Measurements from ENCODE around the gene DKC1. TPM values are rescaled to one million over a fixed set of nuclear protein-coding genes. Genes with fewer than 3 reads are reported as not detected.

DKC1 gene
- total RNA-seq, 2 experiments from 2014 or later, result 67.7 to 138 TPM

- peaks cover 82% of the 10 kb centered on the region for H3K36me3 ChIP-seq (ENCODE audit: insufficient read depth, low read length)
- no peak for TF ChIP-seq EZH2phosphoT487 (IDR thresholded peaks at IDR 0.05; ENCODE audit: borderline replicate concordance, low read depth, low read length)
- CTCF ChIA-PET (ENCODE audit: unreplicated experiment), result no interaction called here
- no peak overlapping the region for H3K27ac ChIP-seq (ENCODE audit: low read depth, low read length, poor library complexity, severe bottlenecking)
- DNase-seq (ENCODE audit: low spot score), result no peak
- no peaks in the 10 kb centered on the region for H3K9me2 ChIP-seq (ENCODE audit: insufficient read depth, low read length)
- no peaks in the 10 kb centered on the region for H3K79me2 ChIP-seq (ENCODE audit: insufficient read depth, low read depth, low read length)
- H4K20me1 ChIP-seq (ENCODE audit: insufficient read depth, low read length), result no peaks in the 10 kb centered on the region
- intact Hi-C loops (cut with micrococcal nuclease; ENCODE audit: unreplicated experiment), result no loop called here
- H3K9me3 ChIP-seq (ENCODE audit: low read length), result no peaks in the 10 kb centered on the region
- no TSS peak for BruUV-seq (replicated peaks)
- no peak overlapping the region for H3K4me3 ChIP-seq (ENCODE audit: low read depth, low read length, poor library complexity, severe bottlenecking)
- POLR2A ChIA-PET, result no interaction called here
- H3K4me1 ChIP-seq (ENCODE audit: insufficient read depth, low read length, poor library complexity, severe bottlenecking), result no peaks in the 10 kb centered on the region
- no peak overlapping the region for H3K4me2 ChIP-seq (ENCODE audit: low read length)
- H2AFZ ChIP-seq (ENCODE audit: low read length), result no peak overlapping the region
These were observed 12.0 kb downstream of the DKC1 start for GRCh38 chrX:154774622-154775021.

- peaks cover 72% of the 10 kb centered on the region for H3K36me3 ChIP-seq (ENCODE audit: insufficient read depth, low read length)
- BruUV-seq (replicated peaks), result no TSS peak
- no peak overlapping the region for H2AFZ ChIP-seq (ENCODE audit: low read length)
- intact Hi-C loops (cut with micrococcal nuclease; ENCODE audit: unreplicated experiment), result no loop called here
- DNase-seq (ENCODE audit: low spot score), result no peak
- no peaks in the 10 kb centered on the region for H3K79me2 ChIP-seq (ENCODE audit: insufficient read depth, low read depth, low read length)
- no peaks in the 10 kb centered on the region for H4K20me1 ChIP-seq (ENCODE audit: insufficient read depth, low read length)
- no peaks in the 10 kb centered on the region for H3K4me1 ChIP-seq (ENCODE audit: insufficient read depth, low read length, poor library complexity, severe bottlenecking)
- H3K9me3 ChIP-seq (ENCODE audit: low read length), result no peaks in the 10 kb centered on the region
- POLR2A ChIA-PET, result no interaction called here
- CTCF ChIA-PET (ENCODE audit: unreplicated experiment), result no interaction called here
- H3K4me3 ChIP-seq (ENCODE audit: low read depth, low read length, poor library complexity, severe bottlenecking), result no peak overlapping the region
- no peaks in the 10 kb centered on the region for H3K9me2 ChIP-seq (ENCODE audit: insufficient read depth, low read length)
- H3K4me2 ChIP-seq (ENCODE audit: low read length), result no peak overlapping the region
- H3K27ac ChIP-seq (ENCODE audit: low read depth, low read length, poor library complexity, severe bottlenecking), result no peak overlapping the region
- TF ChIP-seq CTCF (conservative IDR thresholded peaks at IDR 0.05; ENCODE audit: low read length) (no peak), EZH2phosphoT487 (IDR thresholded peaks at IDR 0.05; ENCODE audit: borderline replicate concordance, low read depth, low read length) (no peak)
These were observed 13.0 kb downstream of the DKC1 start for GRCh38 chrX:154775419-154776349.

- CTCF ChIA-PET (ENCODE audit: unreplicated experiment), result no interaction called here
These were observed 14.1 kb downstream of the DKC1 start for GRCh38 chrX:154776753-154777152.

More at GRCh38 chrX:154776753-154777152, 14.1 kb downstream of the DKC1 start:
- intact Hi-C loops (cut with micrococcal nuclease; ENCODE audit: unreplicated experiment), result no loop called here
- Histone ChIP-seq H2AFZ (ENCODE audit: low read length) (no peak overlapping the region), H3K79me2 (ENCODE audit: insufficient read depth, low read depth, low read length) (no peaks in the 10 kb centered on the region), H3K36me3 (ENCODE audit: insufficient read depth, low read length) (peaks cover 61% of the 10 kb centered on the region), H3K27ac (ENCODE audit: low read depth, low read length, poor library complexity, severe bottlenecking) (no peak overlapping the region), H3K4me1 (ENCODE audit: insufficient read depth, low read length, poor library complexity, severe bottlenecking) (no peaks in the 10 kb centered on the region), H3K4me2 (ENCODE audit: low read length) (no peak overlapping the region), H3K9me3 (ENCODE audit: low read length) (no peaks in the 10 kb centered on the region), H4K20me1 (ENCODE audit: insufficient read depth, low read length) (no peaks in the 10 kb centered on the region), H3K9me2 (ENCODE audit: insufficient read depth, low read length) (no peaks in the 10 kb centered on the region), H3K4me3 (ENCODE audit: low read depth, low read length, poor library complexity, severe bottlenecking) (no peak overlapping the region)
- POLR2A ChIA-PET, result no interaction called here
- no peak for DNase-seq (ENCODE audit: low spot score)
- TF ChIP-seq CTCF (conservative IDR thresholded peaks at IDR 0.05; ENCODE audit: low read length), result no peak
- no peak for TF ChIP-seq EZH2phosphoT487 (IDR thresholded peaks at IDR 0.05; ENCODE audit: borderline replicate concordance, low read depth, low read length)
- BruUV-seq (replicated peaks), result no TSS peak

Measured in OCI-LY7 (cell line).